Skeletal muscle cell (primary cell): ENCODE measurements around the gene NOD2.

Experiments
- DNase-seq: peaks from one replicate; pipeline ENCODE4 v3.0.0-alpha.2; 2010; ENCODE audit warnings: low read depth
- H3K4me3 ChIP-seq: 2 replicates; pipeline ENCODE4 v1.5.1; 2011; ENCODE audit warnings: low read depth, mild to moderate bottlenecking, control low read depth, low read length, moderate library complexity

Gene NOD2

DNA sequence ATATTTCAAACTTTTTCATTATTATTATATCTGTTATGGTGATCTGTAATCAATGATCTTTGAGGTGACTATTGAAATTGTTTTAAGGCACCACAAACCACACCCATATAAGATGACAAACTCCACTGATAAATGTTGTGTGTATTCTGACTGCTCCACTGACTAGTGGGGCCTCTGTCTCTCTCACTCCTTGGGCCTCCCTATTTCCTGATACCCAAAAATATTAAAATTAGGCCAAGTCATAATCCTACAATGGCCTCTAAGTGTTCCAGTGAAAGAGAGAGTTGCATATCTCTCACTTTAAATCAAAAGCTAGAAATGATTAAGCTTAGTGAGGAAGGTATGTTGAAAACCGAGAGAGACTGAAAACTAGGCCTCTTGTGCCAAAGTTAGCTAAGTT, 71.9 kb downstream of the NOD2 start:
- no peak overlapping the region for H3K4me3 ChIP-seq
- no peak for DNase-seq

DNA sequence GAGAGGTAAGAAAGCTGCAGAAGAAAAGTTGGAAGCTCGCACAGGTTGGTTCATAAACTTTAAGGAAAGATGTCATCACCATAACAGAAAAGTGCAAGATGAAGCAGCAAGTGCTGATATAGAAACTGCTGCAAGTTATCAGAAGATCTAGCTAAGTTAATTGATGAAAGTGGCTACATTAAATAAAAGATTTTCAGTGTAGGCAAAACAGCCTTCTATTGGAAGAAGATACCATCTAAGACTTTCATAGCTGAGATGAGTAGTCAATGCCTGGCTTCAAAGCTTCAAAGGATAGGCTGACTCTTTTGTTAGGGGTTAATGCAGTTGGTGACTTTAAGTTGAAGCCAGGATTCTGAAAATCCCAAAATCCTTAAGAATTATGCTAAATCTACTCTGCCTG, 72.5 kb downstream of the NOD2 start:
- H3K4me3 ChIP-seq, result no peak overlapping the region
- DNase-seq, result no peak

GRCh38 chr16:50767197-50767596, 73.8 kb downstream of the NOD2 start:
- DNase-seq, result no peak
- H3K4me3 ChIP-seq, result no peak overlapping the region

GRCh38 chr16:50771366-50771765, 78.0 kb downstream of the NOD2 start:
- no peak overlapping the region for H3K4me3 ChIP-seq
- peak; percentile 11 for DNase-seq

DNA sequence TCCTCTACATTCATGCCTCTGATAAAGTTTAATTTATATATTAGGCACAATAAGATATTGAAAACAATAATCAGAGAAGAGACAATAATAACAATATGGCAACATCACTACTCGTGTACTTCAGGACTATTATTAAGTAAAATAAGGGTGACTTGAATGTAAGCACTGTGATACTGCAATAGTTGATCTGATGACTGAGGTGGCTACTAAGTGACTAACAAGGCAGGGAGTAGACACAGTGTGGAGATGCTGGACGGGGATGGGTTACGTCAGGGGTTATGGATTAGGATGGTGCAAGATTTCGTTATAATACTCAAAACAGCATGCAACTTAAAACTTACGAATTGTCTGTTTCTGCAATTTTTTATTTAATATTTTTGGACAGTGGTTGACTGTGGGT, 81.0 kb downstream of the NOD2 start:
- DNase-seq, result no peak
- no peak overlapping the region for H3K4me3 ChIP-seq

GRCh38 chr16:50774960-50775359, 81.6 kb downstream of the NOD2 start:
- H3K4me3 ChIP-seq, result no peak overlapping the region
- no peak for DNase-seq

- H3K4me3 ChIP-seq, result no peak overlapping the region
- DNase-seq, result no peak
Measured at GRCh38 chr16:50776037-50776436, 82.6 kb downstream of the NOD2 start.

GRCh38 chr16:50778284-50779163, 85.1 kb downstream of the NOD2 start:
- DNase-seq, result no peak
- no peak overlapping the region for H3K4me3 ChIP-seq

- no peak for DNase-seq
- no peak overlapping the region for H3K4me3 ChIP-seq
Measured at GRCh38 chr16:50781043-50781442, 87.6 kb downstream of the NOD2 start.

- no peak overlapping the region for H3K4me3 ChIP-seq
- DNase-seq, result no peak
Measured at GRCh38 chr16:50781518-50781917, 88.1 kb downstream of the NOD2 start.
